Adrenal gland (tissue), 12 donors: Measurements from ENCODE around the gene ACSL6. TPM values are rescaled to one million over a fixed set of nuclear protein-coding genes. Genes with fewer than 3 reads are reported as not detected.

Experiments used
- DNase-seq, 7 donors: peaks; one replicate each; pipeline ENCODE4 v3.0.0-alpha.2; 2019 to 2020
- H3K27ac ChIP-seq, 5 donors: fragments of 200-600 bp; sonication (generic) in 4 of 5; 1 replicate in 3 of 5; 2 replicates in 2 of 5; pipeline versions ENCODE4 v1.5.1 to v1.8.0; 2016 to 2020; ENCODE audit warnings: mild to moderate bottlenecking in 1 of 5
- H3K27me3 ChIP-seq: fragments of 200-600 bp; 2 replicates; pipeline ENCODE4 v1.8.0; 2021
- H3K36me3 ChIP-seq, 2 donors: fragments of 200-600 bp; replicated peaks in 1 of 2; 1 replicate in 1 of 2; 2 replicates in 1 of 2; pipeline versions ENCODE4 v1.5.1 to v1.8.0; 2018 to 2022
- H3K4me1 ChIP-seq, 2 donors: fragments of 200-600 bp; replicated peaks in 1 of 2; 1 replicate in 1 of 2; 2 replicates in 1 of 2; pipeline versions ENCODE4 v1.5.1 to v1.8.0; 2018 to 2021
- H3K4me3 ChIP-seq, 4 donors: fragments of 200-600 bp; sonication (generic) in 3 of 4; one replicate each; pipeline ENCODE4 v1.5.1; 2016 to 2018
- H3K9me3 ChIP-seq, 3 donors: fragments of 200-600 bp; sonication (generic) in 1 of 3; replicated peaks in 1 of 3; 1 replicate in 2 of 3; 2 replicates in 1 of 3; pipeline versions ENCODE4 v1.5.1 to v1.8.0; 2016 to 2021
- CTCF ChIP-seq, 6 experiments: fragments of 450-650 bp in 4 of 6; fragments of 200-600 bp in 2 of 6; sonication (generic) in 1 of 6; IDR thresholded peaks; 1 replicate in 5 of 6; 2 replicates in 1 of 6; pipeline versions ENCODE4 v1.5.1 to v1.8.0; 2016 to 2021; ENCODE audit warnings: antibody characterized with exemption in 6 of 6, mild to moderate bottlenecking in 2 of 6, moderate library complexity in 1 of 6
- POLR2A ChIP-seq, 2 donors: fragments of 450-650 bp; IDR thresholded peaks; one replicate each; pipeline ENCODE4 v1.6.1; 2017; ENCODE audit warnings: antibody characterized with exemption in 2 of 2, mild to moderate bottlenecking in 2 of 2, moderate library complexity in 1 of 2
- WGBS, 4 donors: extraction: QIAGEN DNeasy Blood & Tissue Kit in 2 of 4; methylation state at CpG; one replicate each; pipeline versions ENCODE4 v1.1.5 to v1.1.7; 2013 to 2017; 5-methylcytosine and 5-hydroxymethylcytosine counted together
- intact Hi-C, 2 donors: fragments of 100-400 bp; cut with DNase I; formaldehyde crosslinking; loops; one replicate each; pipeline versions ENCODE4 v1.14.1 to v1.15.0; 2022 to 2023
- polyA plus RNA-seq, 3 donors: library from polyadenylated mRNA; stranded (reverse); fragments of 200-250 nt in 2 of 3; fragments of 350-450 nt in 1 of 3; fragmentation: Illumina TruSeq in 1 of 3; extraction: RNeasy Lipid Tissue Mini Kit (QIAGEN cat#74804) in 1 of 3; gene quantifications; one replicate each; pipeline ENCODE4 v1.2.3, GENCODE V29; 2013 to 2014
- total RNA-seq, 9 donors: library from RNA; depleted of rRNA in 4 of 9; stranded (reverse); fragments of >200 nt in 4 of 9; fragments of 120-200 nt in 1 of 9; fragmentation: NEBNext Ultra II Directional in 1 of 9; extraction: Animal tissue kit (Norgen Biotek cat#: 25700) in 1 of 9; gene quantifications; one replicate each; pipeline versions ENCODE4 v1.1.0 to v1.2.4, GENCODE V29; 2013 to 2023
- donor health status: healthy with polysubstance abuse.
- donor health status: Bipolar disorder and iron deficiency.
- donor health status: DM: yes; HTN: yes; CAD: no.
- donor health status: DM: no; HTN: no; CAD: no.
- donor health status: DM: no; HTN: no; CAD: no.
- donor health status: DM: yes; HTN: yes; CAD: no.

The ACSL6 gene
- total and polyA plus RNA-seq, 12 donors = 2.5 to 14.5 (median 7.2) TPM

- TF ChIP-seq CTCF (IDR thresholded peaks at IDR 0.05) = no peak
- TF ChIP-seq POLR2A (IDR thresholded peaks at IDR 0.05) = no peak
- H3K36me3 ChIP-seq = no peaks in the 10 kb centered on the region
- no peaks in the 10 kb centered on the region for H3K27me3 ChIP-seq
- WGBS, 4 donors = 57 to 67% (median 63%) methylated on average over 2 of the region's 2 CpGs
- H3K9me3 ChIP-seq = peaks cover 0 to 6% (median 0%) of the 10 kb centered on the region in 3 donors
- H3K4me1 ChIP-seq = no peaks in the 10 kb centered on the region
- intact Hi-C loops = no loop called here
- no peak for DNase-seq
- no peak overlapping the region for H3K27ac ChIP-seq
- H3K4me3 ChIP-seq = no peak overlapping the region
Measured at GRCh38 chr5:132037353-132037752, 25.9 kb upstream of the ACSL6 start.

- no peak for DNase-seq
- no peak for TF ChIP-seq CTCF (IDR thresholded peaks at IDR 0.05)
- Histone ChIP-seq H3K36me3 (no peaks in the 10 kb centered on the region), H3K4me3 (no peak overlapping the region), H3K27ac (no peak overlapping the region), H3K4me1 (no peaks in the 10 kb centered on the region), H3K9me3 (peaks cover 0 to 6% (median 0%) of the 10 kb centered on the region in 3 donors), H3K27me3 (no peaks in the 10 kb centered on the region)
- 57 to 68% (median 58%) methylated on average over 4 of the region's 4 CpGs for WGBS, 4 donors
- intact Hi-C loops = no loop called here
Measured at GRCh38 chr5:132033122-132033521, 21.7 kb upstream of the ACSL6 start.

GRCh38 chr5:132032196-132032595, 20.7 kb upstream of the ACSL6 start:
- Histone ChIP-seq H3K9me3 (peaks cover 0 to 6% (median 0%) of the 10 kb centered on the region in 3 donors), H3K27ac (no peak overlapping the region), H3K27me3 (no peaks in the 10 kb centered on the region), H3K36me3 (no peaks in the 10 kb centered on the region), H3K4me1 (no peaks in the 10 kb centered on the region), H3K4me3 (no peak overlapping the region)
- intact Hi-C loops = no loop called here
- no peak for DNase-seq
- TF ChIP-seq CTCF (IDR thresholded peaks at IDR 0.05) = no peak
- no peak for TF ChIP-seq POLR2A (IDR thresholded peaks at IDR 0.05)

- Histone ChIP-seq H3K4me1 (no peaks in the 10 kb centered on the region), H3K27ac (no peak overlapping the region), H3K36me3 (no peaks in the 10 kb centered on the region), H3K27me3 (no peaks in the 10 kb centered on the region), H3K4me3 (no peak overlapping the region), H3K9me3 (peaks cover 0 to 6% (median 0%) of the 10 kb centered on the region in 3 donors)
- 88 to 93% (median 92%) methylated on average over 2 of the region's 2 CpGs for WGBS, 4 donors
- TF ChIP-seq CTCF (IDR thresholded peaks at IDR 0.05) (no peak), POLR2A (IDR thresholded peaks at IDR 0.05) (no peak)
- no peak for DNase-seq
- intact Hi-C loops = no loop called here
Measured at GRCh38 chr5:132030610-132031009, 19.2 kb upstream of the ACSL6 start.
